NOMO-1 treated with dmso at 0.1 percent for 144 hours (cell line): ENCODE data around the gene ZNF69.

Source experiments
- DNase-seq: peaks from one replicate; lab custom pipeline; 2025; ENCODE audit not compliant: unreplicated experiment; lab: John Stamatoyannopoulos, UW

The ZNF69 gene

DNA sequence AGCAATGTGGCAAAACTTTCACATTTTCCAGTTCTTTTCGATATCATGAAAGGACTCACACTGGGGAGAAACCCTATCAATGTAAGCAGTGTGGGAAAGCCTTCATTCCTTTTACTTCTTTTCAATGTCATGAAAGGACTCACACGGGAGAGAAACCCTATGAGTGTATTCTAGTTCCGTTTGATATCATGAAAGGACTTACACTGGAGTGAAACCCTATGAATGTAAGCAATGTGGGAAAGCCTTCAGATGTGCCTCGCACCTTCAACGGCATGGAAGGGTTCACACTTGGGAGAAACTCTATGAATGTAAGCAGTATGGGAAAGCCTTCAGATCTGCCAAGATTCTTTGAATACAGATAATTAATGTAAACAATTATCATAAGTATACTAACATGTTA is 62.7 kb downstream of the ZNF69 start:
- DNase-seq: no peak
